K562 (cell line): Measurements from ENCODE around the gene CHPF.

Experiments
- CTCF ChIP-seq, 3 experiments: IDR thresholded peaks in 2 of 3; conservative IDR thresholded peaks in 1 of 3; 2 replicates each; pipeline ENCODE4 v1.5.1; 2011 to 2012; ENCODE audit warnings: low read length in 3 of 3, mild to moderate bottlenecking in 3 of 3, control low read depth in 2 of 3, improper control_type of control experiment in 1 of 3, inconsistent platforms in 1 of 3, low read depth in 1 of 3, mixed read lengths in 1 of 3, moderate library complexity in 1 of 3; ENCODE audit not compliant: insufficient read depth in 2 of 3
- E2F6 ChIP-seq, 2 experiments: IDR thresholded peaks; 2 replicates each; pipeline ENCODE4 v1.6.1; 2011; ENCODE audit warnings: borderline replicate concordance in 1 of 2, control low read depth in 1 of 2, low read depth in 1 of 2, low read length in 1 of 2, mild to moderate bottlenecking in 1 of 2, mixed read lengths in 1 of 2, moderate library complexity in 1 of 2; ENCODE audit not compliant: insufficient read depth in 1 of 2, insufficient read length in 1 of 2, poor library complexity in 1 of 2, severe bottlenecking in 1 of 2; ENCODE audit errors: extremely low read depth in 1 of 2
- EP300 ChIP-seq: IDR thresholded peaks from 2 replicates; pipeline ENCODE4 v1.6.1; 2012; ENCODE audit warnings: low read length, improper control_type of control experiment
- EZH2 ChIP-seq: IDR thresholded peaks from 2 replicates; pipeline ENCODE4 v1.6.1; 2012; ENCODE audit warnings: low read depth, mild to moderate bottlenecking, inconsistent platforms, low read length, borderline replicate concordance
- KAT7 ChIP-seq: sonication (generic); formaldehyde crosslinking; IDR thresholded peaks from 2 replicates; pipeline ENCODE4 v1.8.0; 2022; ENCODE audit warnings: missing genetic modification reagents, mild to moderate bottlenecking, borderline replicate concordance
- KDM4B ChIP-seq, 2 experiments: fragments of 450-650 bp in 1 of 2; sonication (generic) in 1 of 2; IDR thresholded peaks; 2 replicates each; pipeline ENCODE4 v1.6.1; 2016 to 2017; ENCODE audit warnings: borderline replicate concordance in 2 of 2, antibody characterized with exemption in 1 of 2, low read depth in 1 of 2, mild to moderate bottlenecking in 1 of 2
- NFYB ChIP-seq: IDR thresholded peaks from 2 replicates; pipeline ENCODE4 v1.6.1; 2011; ENCODE audit warnings: mild to moderate bottlenecking, moderate library complexity; ENCODE audit not compliant: insufficient read length; ENCODE audit errors: extremely low read depth
- SP2 ChIP-seq: IDR thresholded peaks from 2 replicates; pipeline ENCODE4 v1.6.1; 2011; ENCODE audit warnings: mild to moderate bottlenecking, low read depth, low read length, moderate library complexity; ENCODE audit not compliant: poor library complexity, severe bottlenecking; ENCODE audit errors: extremely low read depth
- TRIM28 ChIP-seq: fragments of 450-650 bp; IDR thresholded peaks from 2 replicates; pipeline ENCODE4 v1.6.1; 2017
- ZBTB8A ChIP-seq: fragments of 450-650 bp; IDR thresholded peaks from 2 replicates; pipeline ENCODE4 v1.6.1; 2018; ENCODE audit warnings: mild to moderate bottlenecking, moderate library complexity; ENCODE audit not compliant: partially characterized antibody
- ZNF586 ChIP-seq: fragments of 450-650 bp; formaldehyde crosslinking; conservative IDR thresholded peaks from 2 replicates; pipeline ENCODE4 v1.4.0; 2020; ENCODE audit warnings: mild to moderate bottlenecking, moderate library complexity
- ZNF740 ChIP-seq, 3 experiments: fragments of 200-800 bp in 1 of 3; sonication (Bioruptor generic) in 1 of 3; sonication (generic) in 1 of 3; formaldehyde crosslinking in 1 of 3; IDR thresholded peaks; 2 replicates each; pipeline versions ENCODE4 v1.6.1 to v1.8.0; 2016 to 2022; ENCODE audit warnings: mild to moderate bottlenecking in 2 of 3, missing compliant biosample characterization in 2 of 3, missing genetic modification characterization in 2 of 3, missing genetic modification reagents in 1 of 3

- no peak for TF ChIP-seq SP2
- no peak for TF ChIP-seq EZH2
- no peak for TF ChIP-seq NFYB
- TF ChIP-seq E2F6 (IDR thresholded peaks at IDR 0.05; ENCODE audit: borderline replicate concordance in 1 of 2, extremely low read depth in 1 of 2, insufficient read depth in 1 of 2, insufficient read length in 1 of 2, low read depth in 1 of 2, low read length in 1 of 2, poor library complexity in 1 of 2, severe bottlenecking in 1 of 2) = no peak
- no peak for TF ChIP-seq EP300
- TF ChIP-seq TRIM28 = no peak
- TF ChIP-seq KAT7 = no peak
- no peak for TF ChIP-seq KDM4B (IDR thresholded peaks at IDR 0.05; ENCODE audit: borderline replicate concordance in 2 of 2, low read depth in 1 of 2)
- TF ChIP-seq ZNF740 (CRISPR knock-in tag; IDR thresholded peaks at IDR 0.05) = no peak
- TF ChIP-seq ZNF740 (tag; IDR thresholded peaks at IDR 0.05) = no peak
- no peak for TF ChIP-seq ZBTB8A
- no peak for TF ChIP-seq CTCF (IDR thresholded peaks at IDR 0.05 in 2 of 3, conservative IDR thresholded peaks at IDR 0.05 in 1 of 3; ENCODE audit: insufficient read depth in 2 of 3, low read depth in 1 of 3, low read length in 3 of 3)
- TF ChIP-seq ZNF586 (CRISPR knock-in tag) = no peak
Observed at GRCh38 chr2:219569041-219569440, 25.4 kb upstream of the CHPF start.
